Forelimb muscle (tissue), 1 donor: ENCODE measurements around the gene ASB7. TPM values are rescaled to one million over a fixed set of nuclear protein-coding genes. Genes with fewer than 3 reads are reported as not detected.

ENCODE experiments used
- DNase-seq: peaks from one replicate; pipeline ENCODE4 v3.0.0-alpha.2; 2013; ENCODE audit warnings: low read depth
- polyA plus RNA-seq: library from polyadenylated mRNA; unstranded; fragments of 120-200 nt; gene quantifications from one replicate; pipeline ENCODE4 v1.2.1, GENCODE V29; 2013; ENCODE audit not compliant: insufficient read length

Gene ASB7
- polyA plus RNA-seq, 1 donor = 8.1 TPM

DNA sequence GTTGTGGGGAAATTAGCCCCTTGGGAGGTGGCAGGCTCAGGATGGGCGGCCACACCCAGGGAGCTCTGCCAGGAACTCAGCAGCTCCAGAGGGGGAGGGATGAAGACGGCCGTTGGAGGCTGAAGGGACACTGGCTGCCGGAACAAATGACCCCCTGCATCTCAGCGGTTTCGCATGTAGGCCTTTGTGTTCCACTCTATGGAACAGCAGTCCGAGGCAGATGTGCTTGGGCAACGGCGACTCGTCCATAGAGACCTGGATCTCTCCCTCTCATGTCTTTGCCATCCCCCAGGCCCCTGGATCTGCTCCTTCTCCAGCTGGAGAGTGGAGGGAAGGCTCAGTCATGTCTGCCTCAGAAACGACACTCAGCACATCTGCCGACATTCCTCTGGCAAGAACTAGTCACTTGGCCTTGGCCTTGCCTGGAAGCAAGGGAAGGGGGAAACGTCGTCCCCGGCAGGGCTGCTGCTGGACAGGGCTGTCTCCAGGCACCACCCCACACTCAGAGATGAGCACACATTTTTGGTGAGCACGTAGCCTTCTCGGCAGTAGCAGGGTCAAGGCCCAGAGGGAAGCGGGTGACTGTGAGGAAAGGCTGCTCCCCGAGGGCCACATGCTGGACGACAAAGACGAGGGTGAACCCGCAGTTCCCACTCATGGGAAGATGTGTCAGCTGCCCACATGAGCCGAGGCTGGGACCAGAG lies 83.8 kb downstream of the ASB7 start:
- DNase-seq = no peak

DNA sequence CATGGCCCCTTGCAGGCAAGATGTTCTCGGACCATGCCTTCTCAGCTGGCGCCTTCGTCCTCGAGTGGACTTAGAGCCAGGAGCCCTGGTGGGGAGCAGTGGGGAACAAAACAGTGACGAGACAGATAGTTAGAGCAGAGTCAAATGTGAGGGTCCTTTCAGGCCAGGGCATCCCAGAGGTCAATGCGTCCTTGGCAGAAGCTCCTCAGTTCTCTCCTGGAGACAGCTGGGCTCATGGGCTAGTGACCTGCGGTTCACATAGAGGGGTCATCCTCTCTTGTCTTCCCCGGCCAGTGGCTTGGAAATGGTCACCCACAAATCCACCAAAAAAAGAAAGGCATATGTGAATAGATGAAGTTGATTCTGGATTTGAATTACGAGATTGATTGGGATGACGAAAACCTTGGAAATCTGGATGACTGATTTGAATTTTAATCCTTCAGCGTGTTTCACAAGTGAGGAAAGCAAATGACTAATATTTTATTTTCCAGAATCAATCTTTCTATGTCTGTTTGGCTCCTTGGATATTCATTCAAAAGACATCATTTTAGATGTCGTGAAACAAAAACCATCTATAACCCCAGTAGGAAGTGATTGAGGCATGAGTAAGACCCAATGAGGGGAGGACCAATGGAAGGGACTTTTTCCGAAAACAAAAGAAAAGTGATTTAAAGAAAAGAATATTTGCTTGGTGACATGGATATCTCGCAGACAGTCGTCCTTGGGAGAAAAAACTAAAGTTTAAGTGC lies 84.5 kb downstream of the ASB7 start:
- no peak for DNase-seq

DNA sequence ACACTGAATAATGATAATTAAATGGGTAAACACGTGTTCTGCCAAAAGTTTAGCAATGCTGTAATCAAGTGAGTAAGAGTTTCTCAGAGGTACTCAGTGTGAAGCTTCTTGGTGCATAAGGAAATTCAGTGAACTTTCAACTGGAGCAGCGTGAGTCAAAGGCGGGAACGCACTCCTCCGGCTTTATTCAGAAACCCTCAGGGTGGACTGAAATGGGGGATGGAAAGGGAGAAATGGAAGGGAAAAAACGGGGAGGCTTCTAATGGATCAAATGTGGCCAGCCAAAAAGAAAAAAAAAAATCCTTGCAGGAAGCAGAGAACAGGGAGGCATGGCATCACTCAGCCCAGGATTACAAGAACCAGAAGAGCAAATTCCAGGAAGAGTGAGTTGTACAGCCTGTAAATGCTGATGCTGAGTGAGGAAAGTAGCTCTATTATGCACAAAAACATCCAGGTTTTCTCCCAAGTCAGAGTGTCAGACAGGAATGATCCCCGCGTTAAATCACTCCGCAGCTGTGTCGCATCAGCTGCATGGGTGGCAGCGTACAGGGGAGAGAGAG lies 85.3 kb downstream of the ASB7 start:
- DNase-seq = no peak

DNA sequence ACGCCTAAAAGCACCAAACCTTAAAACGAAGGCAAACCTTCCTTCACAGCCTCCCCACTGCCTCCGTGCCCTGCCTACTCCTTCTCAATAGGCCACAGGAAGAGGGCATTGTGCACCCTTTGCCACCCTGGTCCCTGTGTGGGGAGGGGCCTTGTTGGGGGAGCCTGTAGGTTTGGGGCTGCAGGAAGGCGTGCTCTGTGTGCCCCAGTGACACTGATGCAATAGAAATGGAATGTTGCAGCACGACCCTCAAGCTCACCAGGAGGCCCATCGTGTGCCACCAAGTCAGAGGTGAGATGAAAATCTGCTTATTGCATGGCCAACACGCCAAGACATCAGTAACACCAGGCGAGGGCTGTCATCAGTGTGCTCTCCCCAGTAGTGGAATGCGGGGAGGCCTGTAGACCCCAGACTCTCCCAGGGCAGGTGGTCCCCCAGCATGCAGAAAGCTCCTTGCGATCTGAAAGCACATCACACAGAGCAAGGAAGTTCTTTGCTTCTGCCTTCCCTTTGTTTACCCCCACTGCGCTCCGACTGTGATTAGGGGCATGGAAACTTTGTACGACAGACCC lies 86.2 kb downstream of the ASB7 start:
- no peak for DNase-seq

DNA sequence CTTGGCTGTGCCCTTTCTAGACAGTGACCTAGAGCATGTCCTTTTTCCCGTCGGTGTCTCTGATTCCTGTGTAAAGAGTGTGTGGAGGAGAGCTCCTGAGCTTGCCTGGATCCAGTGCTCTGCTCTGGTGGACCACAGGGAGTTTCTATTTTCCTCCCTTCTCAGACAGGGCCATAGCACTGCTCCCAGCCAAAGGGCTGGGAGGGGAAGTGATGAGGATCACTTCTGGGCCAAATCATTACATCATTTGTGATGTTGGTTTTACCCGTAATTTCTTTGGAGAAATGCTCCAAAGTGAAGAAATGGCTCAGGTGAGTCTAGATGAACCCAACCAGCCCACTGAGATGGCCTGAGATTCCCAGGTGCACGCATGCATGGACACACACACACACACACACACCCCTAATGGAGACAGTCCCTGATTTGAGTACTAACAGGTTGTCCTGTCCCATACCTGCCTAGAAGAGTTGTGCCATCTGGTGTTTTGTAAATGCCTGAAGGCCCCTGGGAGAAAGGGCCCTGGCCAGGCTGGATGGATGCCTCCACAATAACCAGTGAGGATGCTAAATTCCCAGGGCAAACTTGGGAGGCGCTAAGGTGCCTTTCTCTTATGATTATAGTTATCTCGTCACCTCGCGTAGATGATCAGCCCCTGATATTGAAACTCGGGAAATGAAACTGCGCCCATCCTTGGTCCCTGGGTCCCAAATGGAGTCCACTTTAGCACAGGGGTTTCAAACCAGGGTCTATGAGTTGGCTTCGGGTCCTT lies 86.9 kb downstream of the ASB7 start:
- no peak for DNase-seq

DNA sequence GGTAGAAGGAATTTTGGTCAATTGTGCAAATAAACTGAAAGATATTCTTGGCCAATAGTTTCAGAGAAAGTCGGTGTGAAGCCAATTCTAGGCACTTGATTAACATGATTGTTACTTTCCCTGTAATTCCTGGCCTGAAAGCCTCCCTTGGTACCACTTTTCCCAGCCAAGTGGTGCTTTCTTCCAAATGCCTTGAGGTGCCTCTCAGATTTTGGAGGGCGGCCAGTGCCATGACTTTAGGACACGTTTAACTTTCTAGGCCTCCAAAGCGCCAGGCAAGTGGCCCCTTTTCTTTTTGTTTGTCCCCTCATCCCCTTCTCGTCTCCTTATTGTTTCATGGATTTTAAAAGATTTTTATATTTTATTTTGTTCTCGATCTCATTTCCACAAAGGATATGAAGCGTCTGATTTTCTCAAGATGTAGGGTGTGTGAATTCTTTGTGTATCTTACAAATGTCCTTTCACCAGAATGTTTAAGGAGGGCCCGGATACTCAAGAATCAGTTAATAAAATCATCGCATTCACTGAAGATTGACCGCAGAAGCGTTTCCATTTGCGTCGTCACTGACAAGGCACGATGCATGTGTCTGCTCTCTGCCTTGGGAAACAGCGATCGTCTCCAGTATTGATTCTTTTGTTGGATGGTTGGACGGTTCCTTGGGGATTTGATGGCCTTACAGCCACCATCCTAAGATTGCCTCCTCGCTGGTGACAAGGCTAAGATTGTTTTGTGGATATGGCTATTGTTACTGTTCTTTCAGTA lies 87.8 kb downstream of the ASB7 start:
- no peak for DNase-seq

DNA sequence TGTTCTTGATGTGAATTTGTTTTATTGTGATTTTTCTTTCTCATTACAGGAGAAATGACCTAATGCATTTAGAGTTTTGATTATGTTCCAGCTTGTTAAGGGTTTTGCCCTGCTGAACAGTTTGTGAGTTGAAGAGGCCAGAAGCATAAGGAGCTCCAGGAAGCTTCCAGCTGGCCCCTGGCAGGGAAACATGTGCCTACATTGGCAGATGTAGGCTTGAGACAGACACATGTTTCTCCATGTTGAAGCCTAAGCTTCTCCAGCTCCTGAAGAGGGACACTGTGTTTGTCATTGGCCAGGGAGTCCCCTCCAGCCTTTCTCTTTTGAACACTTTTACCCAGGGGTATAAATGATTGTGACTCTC lies 88.4 kb downstream of the ASB7 start:
- no peak for DNase-seq

DNA sequence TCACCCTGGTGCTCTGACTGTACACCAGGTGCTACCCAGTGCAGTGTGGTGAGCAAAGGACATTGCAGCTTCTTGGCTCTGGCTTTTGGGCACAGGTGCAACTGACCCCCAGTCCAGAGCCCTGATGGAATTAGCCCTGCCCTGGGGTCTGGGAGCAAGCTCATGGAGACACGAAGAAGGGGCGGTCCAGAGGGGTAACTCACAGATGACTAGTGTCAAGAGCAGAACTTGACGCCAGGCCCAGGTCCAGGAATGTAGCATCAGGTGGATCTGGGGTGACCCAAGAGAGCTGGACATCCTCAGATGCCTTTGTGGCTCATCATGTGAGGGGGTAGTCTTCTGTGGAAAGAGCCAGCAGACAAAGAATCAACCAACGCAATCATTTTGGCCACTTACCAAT lies 88.9 kb downstream of the ASB7 start:
- DNase-seq = no peak

DNA sequence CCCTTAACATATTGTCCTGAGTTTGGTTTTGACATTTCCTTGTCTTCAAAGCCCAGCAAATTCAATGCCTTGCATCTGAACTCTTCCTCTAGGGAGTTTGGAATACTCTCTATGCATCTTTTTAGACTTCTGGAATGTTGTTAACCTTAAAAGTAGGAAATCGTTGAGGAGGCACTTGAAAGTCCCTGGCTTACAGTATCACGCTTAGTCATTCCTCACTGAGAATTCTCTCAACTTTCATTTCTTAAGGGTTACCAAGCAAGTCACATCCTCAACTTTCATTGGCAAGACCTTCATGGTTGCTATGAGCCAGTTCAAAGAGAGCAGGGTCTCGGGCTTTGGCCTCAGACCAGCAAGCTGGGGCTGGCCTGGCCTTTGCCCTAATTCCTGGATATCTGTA lies 89.9 kb downstream of the ASB7 start:
- no peak for DNase-seq

DNA sequence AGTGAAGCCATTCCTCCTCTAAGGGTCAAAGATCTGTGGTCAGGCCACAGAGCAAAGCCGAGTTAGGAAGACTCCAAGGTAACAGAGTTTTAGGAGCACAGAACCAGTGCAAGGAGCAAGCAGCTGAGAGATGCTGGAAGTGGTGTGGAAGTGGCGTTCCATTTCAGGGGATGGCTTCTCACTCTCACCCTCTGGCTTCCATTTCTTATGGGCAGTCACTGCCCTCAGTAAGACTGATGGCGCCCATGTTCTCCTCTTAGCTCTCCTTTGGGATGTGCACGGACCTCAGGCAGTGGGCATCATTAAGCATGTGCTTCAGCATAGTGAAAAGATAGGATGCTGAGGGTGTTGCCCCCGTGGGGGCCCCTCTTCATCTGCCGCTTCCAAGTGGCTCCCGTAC lies 90.3 kb downstream of the ASB7 start:
- DNase-seq = no peak

DNA sequence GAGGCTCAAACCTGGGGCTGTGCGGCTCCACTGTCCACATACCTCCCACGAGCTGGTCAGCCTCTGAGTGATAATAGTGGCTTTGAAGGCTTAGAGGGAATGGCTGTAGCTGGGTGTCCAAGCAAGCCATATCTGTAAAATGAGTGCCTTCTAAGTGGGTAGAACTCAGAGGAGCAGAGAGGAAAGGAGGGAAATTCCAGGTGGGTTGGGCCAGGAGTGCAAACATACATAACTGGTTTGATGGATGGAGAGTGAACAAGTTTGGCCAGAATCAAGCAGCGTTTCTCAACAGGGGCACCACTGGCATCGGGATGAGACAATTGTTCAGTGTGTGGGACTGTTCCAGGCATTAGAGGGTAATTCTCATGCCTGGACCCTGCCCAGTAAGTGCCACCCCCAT lies 91.1 kb downstream of the ASB7 start:
- DNase-seq = no peak

DNA sequence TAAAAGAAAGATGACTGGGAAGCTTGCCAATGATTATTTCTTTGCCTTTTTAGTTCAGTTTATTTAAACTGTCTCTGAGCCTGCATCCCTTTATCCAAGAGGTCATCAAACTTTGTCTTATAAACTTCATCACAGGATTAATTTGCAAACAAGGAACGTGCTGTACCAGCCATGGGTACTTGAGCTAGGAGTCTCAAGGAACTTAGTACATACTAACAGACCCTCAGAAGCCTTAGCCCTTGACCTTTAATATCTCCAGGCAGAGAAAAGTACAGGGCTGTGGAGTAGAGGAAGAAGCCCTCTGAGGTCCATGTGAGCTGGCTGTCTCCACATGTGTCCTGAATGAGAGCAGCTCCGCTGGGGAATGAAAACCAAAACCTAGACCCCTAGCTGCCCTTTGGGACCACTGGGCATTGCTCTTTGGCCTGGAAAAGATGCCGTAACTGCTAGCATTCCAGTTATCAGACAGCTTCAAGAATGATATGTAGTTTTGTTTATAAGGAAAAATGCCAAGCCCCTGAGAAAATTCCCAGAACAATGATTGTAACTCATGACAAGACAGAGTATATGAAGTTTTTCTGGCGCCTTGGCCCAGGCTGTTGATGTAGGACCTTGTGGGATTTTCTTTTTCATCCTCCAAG lies 92.1 kb downstream of the ASB7 start:
- DNase-seq = no peak

DNA sequence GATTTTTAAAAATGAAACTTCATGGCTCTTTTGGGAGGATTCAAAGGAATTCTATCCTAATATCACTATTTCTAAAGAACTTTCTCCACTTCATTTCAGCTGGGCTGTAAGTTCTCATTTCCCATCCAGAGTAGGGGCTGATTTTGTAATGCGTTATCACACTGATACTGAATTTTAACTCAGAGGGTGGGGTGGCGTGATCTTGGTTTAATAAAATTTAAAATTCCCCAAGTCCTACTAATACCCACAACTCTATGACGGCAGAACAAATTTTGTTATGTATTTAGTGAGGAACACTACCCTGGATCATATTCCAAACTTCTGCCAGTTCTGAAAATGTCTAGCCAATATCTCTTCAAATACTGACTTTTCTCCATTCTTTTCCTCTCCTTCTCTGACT lies 92.7 kb downstream of the ASB7 start:
- no peak for DNase-seq

DNA sequence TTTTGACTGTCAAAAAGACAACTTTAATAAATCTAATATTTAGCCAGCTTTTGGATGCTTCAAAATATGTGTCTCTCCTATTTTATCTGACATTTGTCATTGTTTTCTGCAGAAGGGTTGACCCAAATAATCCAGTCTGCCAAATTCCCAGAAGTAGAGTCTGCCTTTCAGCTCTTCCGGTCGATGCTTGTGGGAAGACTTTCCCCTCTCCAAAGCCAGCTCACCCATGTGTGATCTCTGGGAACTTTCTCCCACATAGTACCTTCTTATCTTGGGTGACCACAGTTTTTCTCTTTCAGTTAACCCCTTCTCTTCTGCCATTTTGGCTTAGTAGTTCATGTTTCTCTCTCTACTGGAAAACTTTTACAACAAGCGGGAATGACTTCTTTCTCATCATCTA lies 94.1 kb downstream of the ASB7 start:
- no peak for DNase-seq

Other genes with a start within 250 kb of the ASB7 start
- 1.5 TPM for gene CERS3, start 73.6 kb upstream of the ASB7 start, polyA plus RNA-seq
- 14.6 TPM for gene LINS1, start 405 bp upstream of the ASB7 start, polyA plus RNA-seq